Fibroblast of mammary gland (primary cell): Measurements from ENCODE around the gene TBC1D22A.

ENCODE experiments used
- DNase-seq: peaks from one replicate; pipeline ENCODE4 v3.0.0-alpha.2; 2010; ENCODE audit warnings: low read depth
- H3K4me3 ChIP-seq: 2 replicates; pipeline ENCODE4 v1.5.1; 2011; ENCODE audit warnings: low read depth, mild to moderate bottlenecking, low read length, moderate library complexity; ENCODE audit not compliant: control insufficient read depth
- CTCF ChIP-seq: conservative IDR thresholded peaks from 2 replicates; pipeline ENCODE4 v1.5.1; 2011; ENCODE audit warnings: low read depth, low read length, inconsistent platforms; ENCODE audit not compliant: control insufficient read depth, insufficient read depth

TBC1D22A gene

DNA sequence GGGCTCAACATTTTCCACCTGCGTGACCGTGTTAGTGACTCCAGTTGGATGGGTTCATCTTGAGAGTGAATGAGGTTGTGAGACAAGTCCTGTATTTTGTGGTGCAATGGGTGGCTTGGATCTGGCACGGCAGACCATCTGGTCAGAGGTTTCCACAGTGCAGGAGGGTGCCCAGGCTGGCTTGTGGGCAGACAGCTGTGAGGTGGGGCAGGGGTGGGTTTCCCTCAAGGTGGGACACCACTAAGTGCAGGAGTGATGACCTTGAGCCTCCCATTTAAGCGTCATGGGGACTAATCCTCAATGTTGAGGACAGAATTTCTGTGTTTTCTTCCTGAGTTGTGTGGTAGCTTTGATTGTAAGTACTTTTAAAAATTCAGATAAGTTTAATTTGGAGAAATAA, 220.6 kb downstream of the TBC1D22A start:
- no peak overlapping the region for H3K4me3 ChIP-seq
- no peak for DNase-seq
- TF ChIP-seq CTCF, result no peak

GRCh38 chr22:46984751-46985506, 222.5 kb downstream of the TBC1D22A start:
- no peak for TF ChIP-seq CTCF
- peak; percentile 64 for DNase-seq

DNA sequence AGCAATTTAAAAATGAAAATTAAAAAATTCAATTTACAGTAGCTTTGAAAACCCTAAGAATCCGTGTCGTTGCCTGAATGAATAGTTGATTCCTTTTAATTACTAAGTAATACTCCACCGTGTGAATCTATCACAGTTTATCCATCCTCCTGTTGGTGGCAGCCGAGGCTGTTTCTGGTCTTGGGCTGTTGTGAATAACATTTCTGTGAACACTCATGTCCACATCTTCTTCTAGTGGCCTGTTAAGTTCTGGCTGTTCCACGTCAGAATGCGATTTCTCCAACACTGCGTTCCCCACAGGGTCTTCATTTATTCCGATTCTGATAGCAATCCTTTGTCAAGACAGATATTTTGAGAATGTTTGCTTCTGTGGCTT, 223.0 kb downstream of the TBC1D22A start:
- peak; percentile 17 for DNase-seq
- TF ChIP-seq CTCF, result peak; percentile 16
- H3K4me3 ChIP-seq, result no peak overlapping the region

More at GRCh38 chr22:46984751-46985506, 222.5 kb downstream of the TBC1D22A start:
- no peak overlapping the region for H3K4me3 ChIP-seq

GRCh38 chr22:46986788-46987187, 224.3 kb downstream of the TBC1D22A start:
- no peak for DNase-seq
- no peak for TF ChIP-seq CTCF
- H3K4me3 ChIP-seq, result no peak overlapping the region

DNA sequence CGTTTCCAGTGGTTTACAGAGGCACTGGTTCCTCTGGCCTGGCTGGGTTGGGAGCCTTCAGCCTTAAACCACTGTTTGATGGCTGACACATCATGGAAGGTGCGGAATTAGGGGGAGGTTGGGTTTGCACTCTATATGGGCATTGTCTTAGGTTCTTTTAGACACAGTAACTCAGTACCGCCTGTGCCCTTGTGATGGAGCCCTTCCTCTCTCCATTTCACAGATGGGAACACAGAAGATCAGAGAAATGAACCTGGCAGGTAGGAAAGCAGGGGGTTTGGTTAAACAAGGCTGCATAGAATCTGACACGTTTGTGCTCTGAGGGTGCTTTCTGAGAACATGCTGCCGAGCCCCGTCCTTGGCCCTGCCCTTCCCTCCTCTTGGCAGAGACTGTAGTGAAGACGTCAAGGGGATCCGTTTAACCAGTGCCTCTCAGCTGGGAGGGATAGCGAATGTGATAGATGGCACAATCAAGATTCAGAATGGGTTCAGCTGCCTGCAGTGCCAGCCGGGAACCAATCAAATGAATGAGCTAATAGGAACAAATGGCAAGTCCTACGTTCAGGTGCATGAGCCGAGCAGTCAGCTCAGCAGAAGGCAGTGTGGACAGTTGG, 228.6 kb downstream of the TBC1D22A start:
- no peak for TF ChIP-seq CTCF
- no peak for DNase-seq
- no peak overlapping the region for H3K4me3 ChIP-seq

DNA sequence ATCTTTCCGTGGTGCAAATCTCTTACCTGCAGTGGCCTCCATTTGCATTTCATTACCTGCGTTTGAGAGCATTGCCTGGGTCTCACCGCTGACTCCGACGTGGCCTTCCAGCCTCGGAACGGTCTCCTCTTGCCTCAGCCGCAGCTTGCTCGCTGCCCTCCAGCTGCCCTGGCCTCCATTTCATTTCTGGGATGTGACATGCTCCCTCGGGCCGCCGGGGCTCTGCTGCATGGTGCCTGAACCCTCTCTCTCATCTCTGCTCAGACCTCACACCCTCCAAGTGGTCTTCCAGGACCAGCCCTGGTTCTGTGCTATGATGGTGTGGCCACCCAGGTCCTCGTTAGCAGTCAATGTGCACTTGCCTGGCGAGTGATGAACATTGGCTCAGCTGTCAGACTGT, 229.2 kb downstream of the TBC1D22A start:
- TF ChIP-seq CTCF, result no peak
- no peak for DNase-seq
- no peak overlapping the region for H3K4me3 ChIP-seq
